Liver (tissue), 9 donors: ENCODE data around the gene KMT2E. TPM values are rescaled to one million over a fixed set of nuclear protein-coding genes. Genes with fewer than 3 reads are reported as not detected.
"Not testable (repeated sequence)": the region's sequence is repeated elsewhere in the genome, so short reads cannot be mapped to it uniquely, and the experiment has no call there.

Source experiments
- DNase-seq: peaks from one replicate; pipeline ENCODE4 v3.0.0-alpha.2; 2017; ENCODE audit warnings: low spot score
- H3K27ac ChIP-seq, 2 donors: one replicate each; pipeline ENCODE4 v1.7.0; 2013; ENCODE audit warnings: inconsistent platforms in 2 of 2, low read length in 2 of 2, control low read depth in 1 of 2, low read depth in 1 of 2, mild to moderate bottlenecking in 1 of 2
- H3K27me3 ChIP-seq, 4 donors: one replicate each; pipeline versions ENCODE4 v1.6.1 to v1.7.0; 2013; ENCODE audit warnings: low read length in 3 of 4, inconsistent platforms in 1 of 4, mild to moderate bottlenecking in 1 of 4, moderate library complexity in 1 of 4; ENCODE audit not compliant: control insufficient read depth in 4 of 4, insufficient read depth in 4 of 4
- H3K36me3 ChIP-seq, 4 donors: one replicate each; pipeline versions ENCODE4 v1.6.1 to v1.7.0; 2013; ENCODE audit warnings: low read length in 3 of 4, mild to moderate bottlenecking in 3 of 4, low read depth in 1 of 4, moderate library complexity in 1 of 4; ENCODE audit not compliant: control insufficient read depth in 4 of 4, insufficient read depth in 3 of 4
- H3K4me1 ChIP-seq, 4 donors: one replicate each; pipeline versions ENCODE4 v1.6.1 to v1.7.0; 2013; ENCODE audit warnings: low read length in 3 of 4, mild to moderate bottlenecking in 3 of 4, moderate library complexity in 1 of 4; ENCODE audit not compliant: control insufficient read depth in 4 of 4, insufficient read depth in 4 of 4
- H3K4me3 ChIP-seq, 3 donors: one replicate each; pipeline versions ENCODE4 v1.6.1 to v1.7.0; 2013; ENCODE audit warnings: low read length in 3 of 3, control low read depth in 1 of 3, low read depth in 1 of 3, mild to moderate bottlenecking in 1 of 3
- H3K9ac ChIP-seq, 2 donors: one replicate each; pipeline ENCODE4 v1.7.0; 2013; ENCODE audit warnings: low read length in 2 of 2, mild to moderate bottlenecking in 2 of 2, moderate library complexity in 2 of 2, control low read depth in 1 of 2, low read depth in 1 of 2
- H3K9me3 ChIP-seq, 4 donors: one replicate each; pipeline versions ENCODE4 v1.6.1 to v1.7.0; 2013; ENCODE audit warnings: low read length in 3 of 4; ENCODE audit not compliant: control insufficient read depth in 4 of 4
- EGR1 ChIP-seq, 2 donors: IDR thresholded peaks; 2 replicates each; pipeline ENCODE4 v1.6.1; 2016 to 2018; ENCODE audit warnings: antibody characterized with exemption in 2 of 2, low read depth in 2 of 2
- FOXA1 ChIP-seq: IDR thresholded peaks from 2 replicates; pipeline ENCODE4 v1.6.1; 2016; ENCODE audit warnings: antibody characterized with exemption
- FOXA2 ChIP-seq: IDR thresholded peaks from 2 replicates; pipeline ENCODE4 v1.6.1; 2016; ENCODE audit warnings: antibody characterized with exemption
- GABPA ChIP-seq, 2 donors: IDR thresholded peaks in 1 of 2; conservative IDR thresholded peaks in 1 of 2; 2 replicates each; pipeline ENCODE4 v1.6.1; 2016; ENCODE audit warnings: antibody characterized with exemption in 2 of 2, mild to moderate bottlenecking in 1 of 2, moderate library complexity in 1 of 2
- HNF4A ChIP-seq, 2 donors: conservative IDR thresholded peaks; 2 replicates each; pipeline ENCODE4 v1.6.1; 2016; ENCODE audit warnings: antibody characterized with exemption in 2 of 2, mild to moderate bottlenecking in 2 of 2
- HNF4G ChIP-seq: IDR thresholded peaks from 2 replicates; pipeline ENCODE4 v1.6.1; 2016; ENCODE audit warnings: antibody characterized with exemption
- NR2F2 ChIP-seq: IDR thresholded peaks from 2 replicates; pipeline ENCODE4 v1.6.1; 2016; ENCODE audit warnings: antibody characterized with exemption
- RAD21 ChIP-seq, 2 donors: IDR thresholded peaks; 2 replicates each; pipeline ENCODE4 v1.6.1; 2016; ENCODE audit warnings: antibody characterized with exemption in 2 of 2, mild to moderate bottlenecking in 2 of 2
- RXRA ChIP-seq, 2 donors: IDR thresholded peaks; 2 replicates each; pipeline ENCODE4 v1.6.1; 2017 to 2018; ENCODE audit warnings: antibody characterized with exemption in 2 of 2, mild to moderate bottlenecking in 1 of 2
- SP1 ChIP-seq: IDR thresholded peaks from 2 replicates; pipeline ENCODE4 v1.6.1; 2018; ENCODE audit warnings: antibody characterized with exemption, mild to moderate bottlenecking
- TAF1 ChIP-seq: conservative IDR thresholded peaks from 2 replicates; pipeline ENCODE4 v1.6.1; 2016; ENCODE audit warnings: antibody characterized with exemption, mild to moderate bottlenecking
- YY1 ChIP-seq: IDR thresholded peaks from 2 replicates; pipeline ENCODE4 v1.6.1; 2016; ENCODE audit warnings: antibody characterized with exemption, mild to moderate bottlenecking
- WGBS: extraction: QIAGEN DNeasy Blood & Tissue Kit; methylation state at CpG from one replicate; pipeline ENCODE4 v1.1.7; 2013; 5-methylcytosine and 5-hydroxymethylcytosine counted together
- polyA plus RNA-seq, 2 donors: library from polyadenylated mRNA; stranded (reverse) in 1 of 2; unstranded in 1 of 2; fragments of 200-250 nt in 1 of 2; fragments of >200 nt in 1 of 2; fragmentation: Nextera tagmentation in 1 of 2; extraction: Ambion mirVana in 1 of 2; gene quantifications; one replicate each; pipeline versions ENCODE4 v1.2.1 to v1.2.3, GENCODE V29; 2013 to 2015
- total RNA-seq, 2 donors: library from RNA; depleted of rRNA; stranded (reverse); fragments of >200 nt; gene quantifications; one replicate each; pipeline ENCODE4 v1.2.3, GENCODE V29; 2014
- TF ChIP-seq, protein P1 (sequence below): IDR thresholded peaks from 2 replicates; pipeline ENCODE4 v1.6.1; 2016; ENCODE audit warnings: antibody characterized with exemption
- TF ChIP-seq, protein P2 (sequence below): IDR thresholded peaks from 2 replicates; pipeline ENCODE4 v1.6.1; 2016; ENCODE audit warnings: antibody characterized with exemption
- TF ChIP-seq, protein P3 (sequence below): fragments of 150-350 bp; IDR thresholded peaks from 2 replicates; pipeline ENCODE4 v1.5.1; 2017; ENCODE audit warnings: improper control_type of control experiment, low read depth, low read length; ENCODE audit not compliant: missing input control
- TF ChIP-seq, protein P4 (sequence below): IDR thresholded peaks from 2 replicates; pipeline ENCODE4 v1.6.1; 2016; ENCODE audit warnings: antibody characterized with exemption, mild to moderate bottlenecking
- TF ChIP-seq, protein P5 (sequence below): IDR thresholded peaks from 2 replicates; pipeline ENCODE4 v1.6.1; 2016; ENCODE audit warnings: antibody characterized with exemption
- donor health status: healthy.
- donor health status: healthy.
- donor health status: healthy.
- donor health status: healthy.
- donor health status: healthy.

The KMT2E gene
- total and polyA plus RNA-seq, 4 donors = 7.1 to 55.6 (median 42.4) TPM

DNA sequence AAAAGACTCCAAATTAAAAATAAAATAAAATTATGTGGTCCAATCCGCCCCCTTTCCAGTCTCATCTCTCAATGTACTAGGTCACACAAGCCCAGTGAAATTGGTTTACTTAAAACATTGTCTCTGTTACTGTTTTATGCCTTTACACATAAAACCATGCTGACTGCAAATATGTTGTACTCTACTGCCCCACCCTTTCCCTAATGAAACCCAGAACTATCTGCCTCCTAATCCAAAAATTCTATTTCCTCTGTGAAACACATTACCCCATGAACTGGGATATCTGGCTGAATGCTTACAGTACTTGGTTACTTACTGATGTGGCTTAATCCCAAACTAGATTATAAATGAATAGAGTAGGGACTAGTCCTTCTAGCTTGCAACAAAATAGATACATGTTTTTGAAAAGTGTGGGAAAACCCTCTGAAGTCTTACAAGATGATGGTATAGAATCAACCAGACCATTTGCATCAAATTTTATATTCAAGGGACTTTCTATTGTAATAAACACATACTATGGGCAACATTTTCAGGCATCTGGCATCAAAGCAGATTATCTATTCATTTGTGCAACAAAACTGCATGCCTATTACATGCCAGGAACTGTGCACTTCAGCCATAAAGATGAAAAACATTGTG is 10.0 kb upstream of the KMT2E start:
- TF ChIP-seq, protein P1, sequence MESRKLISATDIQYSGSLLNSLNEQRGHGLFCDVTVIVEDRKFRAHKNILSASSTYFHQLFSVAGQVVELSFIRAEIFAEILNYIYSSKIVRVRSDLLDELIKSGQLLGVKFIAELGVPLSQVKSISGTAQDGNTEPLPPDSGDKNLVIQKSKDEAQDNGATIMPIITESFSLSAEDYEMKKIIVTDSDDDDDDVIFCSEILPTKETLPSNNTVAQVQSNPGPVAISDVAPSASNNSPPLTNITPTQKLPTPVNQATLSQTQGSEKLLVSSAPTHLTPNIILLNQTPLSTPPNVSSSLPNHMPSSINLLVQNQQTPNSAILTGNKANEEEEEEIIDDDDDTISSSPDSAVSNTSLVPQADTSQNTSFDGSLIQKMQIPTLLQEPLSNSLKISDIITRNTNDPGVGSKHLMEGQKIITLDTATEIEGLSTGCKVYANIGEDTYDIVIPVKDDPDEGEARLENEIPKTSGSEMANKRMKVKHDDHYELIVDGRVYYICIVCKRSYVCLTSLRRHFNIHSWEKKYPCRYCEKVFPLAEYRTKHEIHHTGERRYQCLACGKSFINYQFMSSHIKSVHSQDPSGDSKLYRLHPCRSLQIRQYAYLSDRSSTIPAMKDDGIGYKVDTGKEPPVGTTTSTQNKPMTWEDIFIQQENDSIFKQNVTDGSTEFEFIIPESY = no peak
- no peak for TF ChIP-seq GABPA (IDR thresholded peaks at IDR 0.05 in 1 of 2, conservative IDR thresholded peaks at IDR 0.05 in 1 of 2)
- TF ChIP-seq RAD21 (IDR thresholded peaks at IDR 0.05) = no peak
- TF ChIP-seq, protein P2, sequence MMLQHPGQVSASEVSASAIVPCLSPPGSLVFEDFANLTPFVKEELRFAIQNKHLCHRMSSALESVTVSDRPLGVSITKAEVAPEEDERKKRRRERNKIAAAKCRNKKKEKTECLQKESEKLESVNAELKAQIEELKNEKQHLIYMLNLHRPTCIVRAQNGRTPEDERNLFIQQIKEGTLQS = no peak
- TF ChIP-seq YY1 = no peak
- TF ChIP-seq RXRA (IDR thresholded peaks at IDR 0.05) = no peak
- TF ChIP-seq NR2F2 = no peak
- TF ChIP-seq EGR1 (IDR thresholded peaks at IDR 0.05; ENCODE audit: low read depth in 2 of 2) = no peak
- TF ChIP-seq SP1 = no peak
- TF ChIP-seq, protein P3, sequence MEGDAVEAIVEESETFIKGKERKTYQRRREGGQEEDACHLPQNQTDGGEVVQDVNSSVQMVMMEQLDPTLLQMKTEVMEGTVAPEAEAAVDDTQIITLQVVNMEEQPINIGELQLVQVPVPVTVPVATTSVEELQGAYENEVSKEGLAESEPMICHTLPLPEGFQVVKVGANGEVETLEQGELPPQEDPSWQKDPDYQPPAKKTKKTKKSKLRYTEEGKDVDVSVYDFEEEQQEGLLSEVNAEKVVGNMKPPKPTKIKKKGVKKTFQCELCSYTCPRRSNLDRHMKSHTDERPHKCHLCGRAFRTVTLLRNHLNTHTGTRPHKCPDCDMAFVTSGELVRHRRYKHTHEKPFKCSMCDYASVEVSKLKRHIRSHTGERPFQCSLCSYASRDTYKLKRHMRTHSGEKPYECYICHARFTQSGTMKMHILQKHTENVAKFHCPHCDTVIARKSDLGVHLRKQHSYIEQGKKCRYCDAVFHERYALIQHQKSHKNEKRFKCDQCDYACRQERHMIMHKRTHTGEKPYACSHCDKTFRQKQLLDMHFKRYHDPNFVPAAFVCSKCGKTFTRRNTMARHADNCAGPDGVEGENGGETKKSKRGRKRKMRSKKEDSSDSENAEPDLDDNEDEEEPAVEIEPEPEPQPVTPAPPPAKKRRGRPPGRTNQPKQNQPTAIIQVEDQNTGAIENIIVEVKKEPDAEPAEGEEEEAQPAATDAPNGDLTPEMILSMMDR = no peak
- TF ChIP-seq HNF4G = no peak
- no peak for TF ChIP-seq HNF4A (conservative IDR thresholded peaks at IDR 0.05)
- no peak for TF ChIP-seq FOXA2
- no peak for TF ChIP-seq FOXA1
- TF ChIP-seq, protein P4, sequence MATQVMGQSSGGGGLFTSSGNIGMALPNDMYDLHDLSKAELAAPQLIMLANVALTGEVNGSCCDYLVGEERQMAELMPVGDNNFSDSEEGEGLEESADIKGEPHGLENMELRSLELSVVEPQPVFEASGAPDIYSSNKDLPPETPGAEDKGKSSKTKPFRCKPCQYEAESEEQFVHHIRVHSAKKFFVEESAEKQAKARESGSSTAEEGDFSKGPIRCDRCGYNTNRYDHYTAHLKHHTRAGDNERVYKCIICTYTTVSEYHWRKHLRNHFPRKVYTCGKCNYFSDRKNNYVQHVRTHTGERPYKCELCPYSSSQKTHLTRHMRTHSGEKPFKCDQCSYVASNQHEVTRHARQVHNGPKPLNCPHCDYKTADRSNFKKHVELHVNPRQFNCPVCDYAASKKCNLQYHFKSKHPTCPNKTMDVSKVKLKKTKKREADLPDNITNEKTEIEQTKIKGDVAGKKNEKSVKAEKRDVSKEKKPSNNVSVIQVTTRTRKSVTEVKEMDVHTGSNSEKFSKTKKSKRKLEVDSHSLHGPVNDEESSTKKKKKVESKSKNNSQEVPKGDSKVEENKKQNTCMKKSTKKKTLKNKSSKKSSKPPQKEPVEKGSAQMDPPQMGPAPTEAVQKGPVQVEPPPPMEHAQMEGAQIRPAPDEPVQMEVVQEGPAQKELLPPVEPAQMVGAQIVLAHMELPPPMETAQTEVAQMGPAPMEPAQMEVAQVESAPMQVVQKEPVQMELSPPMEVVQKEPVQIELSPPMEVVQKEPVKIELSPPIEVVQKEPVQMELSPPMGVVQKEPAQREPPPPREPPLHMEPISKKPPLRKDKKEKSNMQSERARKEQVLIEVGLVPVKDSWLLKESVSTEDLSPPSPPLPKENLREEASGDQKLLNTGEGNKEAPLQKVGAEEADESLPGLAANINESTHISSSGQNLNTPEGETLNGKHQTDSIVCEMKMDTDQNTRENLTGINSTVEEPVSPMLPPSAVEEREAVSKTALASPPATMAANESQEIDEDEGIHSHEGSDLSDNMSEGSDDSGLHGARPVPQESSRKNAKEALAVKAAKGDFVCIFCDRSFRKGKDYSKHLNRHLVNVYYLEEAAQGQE = no peak
- no peak for TF ChIP-seq TAF1
- TF ChIP-seq, protein P5, sequence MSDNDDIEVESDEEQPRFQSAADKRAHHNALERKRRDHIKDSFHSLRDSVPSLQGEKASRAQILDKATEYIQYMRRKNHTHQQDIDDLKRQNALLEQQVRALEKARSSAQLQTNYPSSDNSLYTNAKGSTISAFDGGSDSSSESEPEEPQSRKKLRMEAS = no peak
- no peak for DNase-seq
- H3K27ac ChIP-seq = no peak overlapping the region
- H3K4me1 ChIP-seq = peaks cover 9 to 23% (median 17%) of the 10 kb centered on the region in 4 donors
- no peaks in the 10 kb centered on the region for H3K36me3 ChIP-seq
- H3K9ac ChIP-seq = no peak overlapping the region
- WGBS = 77% methylated on average over 1 of the region's 1 CpG
- H3K9me3 ChIP-seq = no peaks in the 10 kb centered on the region
- H3K4me3 ChIP-seq = no peak overlapping the region
- H3K27me3 ChIP-seq = no peaks in the 10 kb centered on the region

DNA sequence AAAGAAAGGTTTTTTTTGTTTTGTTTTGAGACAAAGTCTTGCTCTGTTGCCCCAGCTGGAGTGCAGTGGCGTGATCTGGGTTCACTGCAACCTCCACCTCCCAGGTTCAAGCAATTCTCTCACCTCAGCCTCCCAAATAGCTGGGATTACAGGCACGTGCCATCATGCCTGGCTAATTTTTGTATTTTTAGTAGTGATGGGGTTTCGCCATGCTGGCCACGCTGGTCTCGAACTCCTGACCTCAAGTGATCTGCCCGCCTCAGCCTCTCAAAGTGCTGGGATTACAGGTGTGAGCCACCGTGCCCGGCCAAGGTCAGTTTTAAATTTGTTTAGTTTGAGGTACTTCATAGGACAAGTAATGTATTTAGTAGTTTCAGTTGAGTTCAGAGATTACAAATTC is 9.0 kb upstream of the KMT2E start:
- H3K4me1 ChIP-seq = peaks cover 16 to 23% (median 19%) of the 10 kb centered on the region in 4 donors
- H3K9ac ChIP-seq, H3K4me3 ChIP-seq, H3K36me3 ChIP-seq, DNase-seq, H3K27me3 ChIP-seq, H3K27ac ChIP-seq, H3K9me3 ChIP-seq: not testable (repeated sequence)
- 85% methylated on average over 8 of the region's 8 CpGs for WGBS

DNA sequence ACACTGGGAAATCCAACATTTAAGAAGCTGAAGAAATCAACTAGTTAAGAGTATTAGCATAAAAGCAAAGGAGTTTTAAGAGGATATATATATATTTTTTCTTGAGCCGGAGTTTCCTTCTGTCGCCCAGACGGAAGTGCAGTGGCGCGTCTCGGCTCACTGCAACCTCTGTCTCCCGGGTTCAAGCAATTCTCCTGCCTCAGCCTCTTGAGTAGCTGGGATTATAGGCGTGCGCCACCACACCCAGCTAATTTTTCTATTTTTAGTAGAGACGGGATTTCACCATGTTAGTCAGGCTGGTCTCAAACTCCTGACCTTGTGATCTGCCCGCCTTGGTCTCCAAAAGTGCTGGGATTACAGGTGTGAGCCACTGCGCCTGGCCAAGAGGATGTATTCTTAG is 8.5 kb upstream of the KMT2E start:
- not testable (repeated sequence) for H3K4me3 ChIP-seq, H3K36me3 ChIP-seq, H3K9ac ChIP-seq, H3K9me3 ChIP-seq, DNase-seq, H3K27me3 ChIP-seq, H3K27ac ChIP-seq
- 91% methylated on average over 12 of the region's 12 CpGs for WGBS
- H3K4me1 ChIP-seq = peaks cover 20 to 26% (median 21%) of the 10 kb centered on the region in 4 donors
